ENCODE data around the gene CES5A. TPM values are rescaled to one million over a fixed set of nuclear protein-coding genes. Genes with fewer than 3 reads are reported as not detected.

Gene CES5A
- total and polyA plus RNA-seq, 10 of the 15 experiments (the other 5 are each of a cell fraction or from before 2014, with no cell fraction given), result 0.19 TPM; not detected in 9

DNA sequence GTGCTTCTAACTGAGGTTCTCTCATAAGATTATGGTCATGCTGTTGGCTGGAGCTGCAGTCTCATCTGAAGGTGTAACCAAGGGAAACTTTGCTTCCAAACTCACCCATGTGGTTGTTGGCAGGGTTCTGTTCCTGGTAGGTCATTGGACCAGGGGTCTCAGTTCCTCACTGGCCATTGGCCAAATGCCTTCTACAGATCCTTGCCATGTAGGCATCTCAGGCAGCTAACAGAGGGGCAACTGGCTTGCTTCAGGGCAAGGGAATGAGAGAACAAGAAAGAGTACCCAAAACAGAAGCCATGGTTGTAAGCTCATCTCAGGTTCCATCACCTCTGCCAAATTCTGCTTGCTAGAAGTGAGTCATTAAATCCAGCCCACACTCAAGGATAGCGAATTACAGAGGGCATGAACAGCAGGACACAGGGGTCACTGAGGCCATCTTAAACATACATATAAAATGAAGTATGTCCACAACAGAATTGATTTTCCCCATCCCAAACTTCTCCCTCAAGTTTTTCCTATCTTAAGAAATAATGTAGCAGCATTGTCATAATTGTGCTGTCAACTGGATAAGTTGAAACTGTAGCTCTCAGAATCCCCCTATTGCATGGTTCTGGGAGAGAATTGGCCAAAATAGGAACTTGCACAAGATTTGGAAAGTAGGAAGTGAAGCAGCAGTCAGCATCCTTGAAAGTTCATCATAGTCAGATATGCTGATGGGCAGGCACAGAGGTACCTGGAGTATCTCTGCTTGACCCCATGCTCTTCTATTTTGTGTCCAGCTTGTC is 42.4 kb upstream of the CES5A start:
- TF ChIP-seq MYC (IDR thresholded peaks at IDR 0.05; ENCODE audit: insufficient read depth, insufficient read length, insufficient replicate concordance, low read length, severe bottlenecking) (no peak), IRF4 (IDR thresholded peaks at IDR 0.05; ENCODE audit: low read depth, low read length) (no peak), MTA3 (IDR thresholded peaks at IDR 0.05; ENCODE audit: borderline replicate concordance, low read length) (no peak), CHD1 (IDR thresholded peaks at IDR 0.05; ENCODE audit: low read depth, low read length) (no peak), EP300 (IDR thresholded peaks at IDR 0.05; ENCODE audit: borderline replicate concordance in 1 of 2, control insufficient read depth in 1 of 2, low read depth in 2 of 2, low read length in 2 of 2) (no peak), BHLHE40 (IDR thresholded peaks at IDR 0.05; ENCODE audit: borderline replicate concordance in 1 of 2, low read depth in 2 of 2, low read length in 1 of 2) (no peak), CHD4 (IDR thresholded peaks at IDR 0.05) (no peak), ZBED1 (IDR thresholded peaks at IDR 0.05; ENCODE audit: borderline replicate concordance) (no peak), ZNF384 (IDR thresholded peaks at IDR 0.05; ENCODE audit: borderline replicate concordance, low read depth, low read length) (no peak), RELA (IDR thresholded peaks at IDR 0.05; ENCODE audit: borderline replicate concordance, partially characterized antibody) (no peak), SMC3 (IDR thresholded peaks at IDR 0.05; ENCODE audit: borderline replicate concordance, low read length) (no peak), BCL11A (IDR thresholded peaks at IDR 0.05; ENCODE audit: low read depth, low read length) (no peak), GABPA (IDR thresholded peaks at IDR 0.05; ENCODE audit: low read depth) (no peak), BACH1 (IDR thresholded peaks at IDR 0.05; ENCODE audit: borderline replicate concordance) (no peak), SUZ12 (IDR thresholded peaks at IDR 0.05; ENCODE audit: unreplicated experiment) (no peak)
- TF ChIP-seq, protein P1, sequence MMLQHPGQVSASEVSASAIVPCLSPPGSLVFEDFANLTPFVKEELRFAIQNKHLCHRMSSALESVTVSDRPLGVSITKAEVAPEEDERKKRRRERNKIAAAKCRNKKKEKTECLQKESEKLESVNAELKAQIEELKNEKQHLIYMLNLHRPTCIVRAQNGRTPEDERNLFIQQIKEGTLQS (IDR thresholded peaks at IDR 0.05; ENCODE audit: borderline replicate concordance, extremely low read depth, low read depth, low read length), result no peak
- TF ChIP-seq, protein P2, sequence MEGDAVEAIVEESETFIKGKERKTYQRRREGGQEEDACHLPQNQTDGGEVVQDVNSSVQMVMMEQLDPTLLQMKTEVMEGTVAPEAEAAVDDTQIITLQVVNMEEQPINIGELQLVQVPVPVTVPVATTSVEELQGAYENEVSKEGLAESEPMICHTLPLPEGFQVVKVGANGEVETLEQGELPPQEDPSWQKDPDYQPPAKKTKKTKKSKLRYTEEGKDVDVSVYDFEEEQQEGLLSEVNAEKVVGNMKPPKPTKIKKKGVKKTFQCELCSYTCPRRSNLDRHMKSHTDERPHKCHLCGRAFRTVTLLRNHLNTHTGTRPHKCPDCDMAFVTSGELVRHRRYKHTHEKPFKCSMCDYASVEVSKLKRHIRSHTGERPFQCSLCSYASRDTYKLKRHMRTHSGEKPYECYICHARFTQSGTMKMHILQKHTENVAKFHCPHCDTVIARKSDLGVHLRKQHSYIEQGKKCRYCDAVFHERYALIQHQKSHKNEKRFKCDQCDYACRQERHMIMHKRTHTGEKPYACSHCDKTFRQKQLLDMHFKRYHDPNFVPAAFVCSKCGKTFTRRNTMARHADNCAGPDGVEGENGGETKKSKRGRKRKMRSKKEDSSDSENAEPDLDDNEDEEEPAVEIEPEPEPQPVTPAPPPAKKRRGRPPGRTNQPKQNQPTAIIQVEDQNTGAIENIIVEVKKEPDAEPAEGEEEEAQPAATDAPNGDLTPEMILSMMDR (IDR thresholded peaks at IDR 0.05 in 2 of 3, conservative IDR thresholded peaks at IDR 0.05 in 1 of 3; ENCODE audit: control insufficient read depth in 2 of 3, extremely low read depth in 1 of 3, insufficient read depth in 1 of 3, low read depth in 3 of 3, low read length in 3 of 3), result no peak
- no peaks in the 10 kb centered on the region for H3K4me1 ChIP-seq (ENCODE audit: control insufficient read depth, insufficient read depth, low read length)
- no peak overlapping the region for H2AFZ ChIP-seq (ENCODE audit: control insufficient read depth, low read depth, low read length)
- H3K27ac ChIP-seq (ENCODE audit: control insufficient read depth, insufficient read depth), result no peak overlapping the region
- WGBS (ENCODE audit: insufficient coverage, insufficient replicate concordance, low lambda C conversion rate, missing lambda C conversion rate), result 0% methylated on average over 1 of the region's 1 CpG
- H3K4me3 ChIP-seq, result no peak overlapping the region
- H4K20me1 ChIP-seq (ENCODE audit: control insufficient read depth, insufficient read depth), result no peaks in the 10 kb centered on the region
- RAD21 ChIA-PET (ENCODE audit: unreplicated experiment), result no interaction called here
- ATAC-seq (no peak), FAIRE-seq (no peak), DNase-seq (ENCODE audit: low read depth, low spot score) (no peak)
- SMC1A ChIA-PET (ENCODE audit: uncharacterized antibody, unreplicated experiment), result interaction anchor here (0.6 kb wide), 1 partner anchor 286 kb away, joined by 3 read pairs; no protein-coding TSS in a partner anchor
- in situ Hi-C loops (cut with MboI), result no loop called here
- H3K27me3 ChIP-seq (replicated peaks in 1 of 2; ENCODE audit: control insufficient read depth in 2 of 2, insufficient read depth in 2 of 2, low read length in 1 of 2), result no peaks in the 10 kb centered on the region
- no peak overlapping the region for H3K9ac ChIP-seq (ENCODE audit: control insufficient read depth, insufficient read depth, low read length)
- no peak overlapping the region for H3K4me2 ChIP-seq (ENCODE audit: control insufficient read depth, insufficient read depth)
- CTCF ChIA-PET, result no interaction called here
- H3K79me2 ChIP-seq (ENCODE audit: control insufficient read depth, insufficient read depth, low read length), result no peaks in the 10 kb centered on the region
- BruUV-seq (replicated peaks), result no TSS peak
- POLR2A ChIA-PET, result no interaction called here
- intact Hi-C loops (cut with micrococcal nuclease; ENCODE audit: unreplicated experiment), result no loop called here
- no peaks in the 10 kb centered on the region; the same call in 2 of the 3 replicates for H3K9me3 ChIP-seq (replicated peaks; ENCODE audit: control insufficient read depth, insufficient read depth, low read length)
- H3K36me3 ChIP-seq (ENCODE audit: control insufficient read depth in 2 of 2, insufficient read depth in 2 of 2, low read length in 1 of 2), result no peaks in the 10 kb centered on the region
